ENCODE measurements around the gene DDAH1.

Gene DDAH1

DNA sequence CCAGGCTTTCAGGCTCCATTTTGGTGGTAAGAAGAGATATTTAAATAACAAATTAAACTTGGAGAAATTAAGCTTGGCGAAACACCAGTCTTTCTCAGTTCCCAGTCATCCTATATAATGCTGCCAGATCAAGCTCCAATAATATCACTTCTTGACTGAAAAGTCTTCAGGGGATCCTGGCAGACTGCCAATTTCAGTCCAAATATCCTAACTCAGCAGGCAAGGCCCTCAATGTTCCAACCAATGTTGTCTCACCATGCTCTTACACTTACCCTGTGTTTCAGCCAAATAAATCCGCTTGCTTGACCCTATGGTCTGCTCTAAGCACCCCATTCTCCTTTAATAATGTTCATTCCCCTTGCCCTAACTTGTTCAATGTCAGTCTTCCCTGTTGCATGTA, 148.6 kb downstream of the DDAH1 start:
- no peak overlapping the region for H3K4me3 ChIP-seq (ENCODE audit: low read depth, low read length)
- TF ChIP-seq, protein P1, sequence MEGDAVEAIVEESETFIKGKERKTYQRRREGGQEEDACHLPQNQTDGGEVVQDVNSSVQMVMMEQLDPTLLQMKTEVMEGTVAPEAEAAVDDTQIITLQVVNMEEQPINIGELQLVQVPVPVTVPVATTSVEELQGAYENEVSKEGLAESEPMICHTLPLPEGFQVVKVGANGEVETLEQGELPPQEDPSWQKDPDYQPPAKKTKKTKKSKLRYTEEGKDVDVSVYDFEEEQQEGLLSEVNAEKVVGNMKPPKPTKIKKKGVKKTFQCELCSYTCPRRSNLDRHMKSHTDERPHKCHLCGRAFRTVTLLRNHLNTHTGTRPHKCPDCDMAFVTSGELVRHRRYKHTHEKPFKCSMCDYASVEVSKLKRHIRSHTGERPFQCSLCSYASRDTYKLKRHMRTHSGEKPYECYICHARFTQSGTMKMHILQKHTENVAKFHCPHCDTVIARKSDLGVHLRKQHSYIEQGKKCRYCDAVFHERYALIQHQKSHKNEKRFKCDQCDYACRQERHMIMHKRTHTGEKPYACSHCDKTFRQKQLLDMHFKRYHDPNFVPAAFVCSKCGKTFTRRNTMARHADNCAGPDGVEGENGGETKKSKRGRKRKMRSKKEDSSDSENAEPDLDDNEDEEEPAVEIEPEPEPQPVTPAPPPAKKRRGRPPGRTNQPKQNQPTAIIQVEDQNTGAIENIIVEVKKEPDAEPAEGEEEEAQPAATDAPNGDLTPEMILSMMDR (IDR thresholded peaks at IDR 0.05; ENCODE audit: low read depth, low read length, missing control alignments), result no peak
- DNase-seq (ENCODE audit: low read depth), result no peak
- in situ Hi-C loops (cut with HindIII; ENCODE audit: low sequenced_read_pairs), result loop anchor here (5.0 to 25.0 kb wide), 4 partner anchors 81 to 571 kb away; partner anchors contain the start of gene ZNHIT6

DNA sequence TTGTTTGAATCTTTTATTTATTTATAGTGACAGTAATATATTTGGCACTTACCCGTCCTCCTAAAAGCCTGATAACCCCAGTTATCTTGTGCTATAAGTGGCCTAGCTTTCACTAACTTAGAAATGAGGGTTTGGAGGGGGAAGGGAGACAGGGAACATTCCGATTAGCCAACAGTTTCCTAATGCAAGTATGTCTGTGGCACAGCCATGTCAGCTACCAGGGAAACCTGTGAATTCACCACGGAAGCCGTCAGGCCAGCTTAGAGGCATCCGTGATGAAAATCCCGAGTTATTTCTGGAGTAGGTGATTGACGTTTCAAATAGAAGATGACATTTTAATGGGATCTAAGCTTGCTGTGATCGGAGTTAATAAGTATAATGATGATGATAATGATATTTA, 149.2 kb downstream of the DDAH1 start:
- TF ChIP-seq, protein P1 (IDR thresholded peaks at IDR 0.05; ENCODE audit: low read depth, low read length, missing control alignments), result no peak
- no peak for DNase-seq (ENCODE audit: low read depth)
- H3K4me3 ChIP-seq (ENCODE audit: low read depth, low read length), result no peak overlapping the region
- in situ Hi-C loops (cut with HindIII; ENCODE audit: low sequenced_read_pairs), result loop anchor here (5.0 to 25.0 kb wide), 4 partner anchors 82 to 572 kb away; partner anchors contain the start of gene ZNHIT6

DNA sequence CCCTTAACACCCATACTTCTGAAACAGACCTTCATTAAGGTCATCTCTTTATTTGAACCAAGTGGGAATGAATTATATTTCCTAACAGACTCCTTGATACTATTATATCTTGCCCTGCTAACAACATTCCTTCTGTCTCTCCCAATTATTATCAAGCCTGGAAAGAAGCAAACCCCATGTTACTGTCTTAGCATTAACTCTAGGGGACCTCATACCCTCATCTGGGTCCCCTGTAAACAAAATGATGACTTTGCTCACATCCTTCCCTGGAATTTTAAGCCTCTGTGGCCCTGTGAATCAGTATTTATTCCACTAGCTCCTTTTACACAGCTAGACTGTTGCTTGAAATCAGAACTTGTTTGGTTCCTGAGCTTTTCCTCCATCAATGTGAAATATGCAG, 150.2 kb downstream of the DDAH1 start:
- no peak for DNase-seq (ENCODE audit: low read depth)
- in situ Hi-C loops (cut with HindIII; ENCODE audit: low sequenced_read_pairs), result loop anchor here (5.0 to 25.0 kb wide), 4 partner anchors 83 to 573 kb away; partner anchors contain the start of gene ZNHIT6
- TF ChIP-seq, protein P1 (IDR thresholded peaks at IDR 0.05; ENCODE audit: low read depth, low read length, missing control alignments), result no peak
- no peak overlapping the region for H3K4me3 ChIP-seq (ENCODE audit: low read depth, low read length)

DNA sequence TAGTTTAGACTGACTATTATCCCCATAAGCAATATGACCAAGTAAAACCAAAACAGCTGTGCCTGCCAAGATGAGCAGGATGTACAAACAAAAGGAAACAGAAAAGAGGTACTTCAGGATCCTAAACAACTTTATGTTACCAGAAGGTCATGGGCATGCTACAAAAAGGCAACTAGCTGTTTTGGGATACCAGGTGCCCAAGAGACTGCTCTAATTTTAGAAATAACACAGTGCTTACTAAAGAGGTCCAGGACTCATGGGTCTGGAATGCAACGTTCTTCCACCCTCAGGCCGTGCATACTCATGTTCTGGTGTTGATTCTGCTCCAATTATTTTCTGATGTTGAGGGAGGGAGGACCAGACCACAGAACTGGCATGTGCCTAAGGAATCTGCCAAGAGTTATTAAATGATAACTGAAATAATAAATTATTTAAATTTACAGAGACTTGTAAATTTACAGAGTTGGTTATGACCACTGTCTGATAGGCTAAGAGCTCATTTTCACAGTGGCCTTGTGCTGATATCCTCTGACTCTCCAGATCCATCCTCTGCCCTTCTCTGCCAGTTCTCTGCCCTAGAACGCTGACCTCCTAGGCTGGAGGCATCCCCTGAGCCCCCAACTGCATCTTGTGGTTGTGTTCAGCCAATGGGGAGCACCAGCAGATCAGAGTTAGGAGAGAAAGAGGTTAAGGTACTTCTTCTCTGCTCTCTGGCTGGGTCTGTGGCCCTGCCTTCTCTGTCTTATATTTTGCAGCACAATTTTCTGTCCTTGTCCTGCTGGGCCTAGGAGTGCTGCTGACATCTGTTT, 150.9 kb downstream of the DDAH1 start:
- H3K4me3 ChIP-seq (ENCODE audit: low read depth, low read length), result no peak overlapping the region
- in situ Hi-C loops (cut with HindIII; ENCODE audit: low sequenced_read_pairs), result loop anchor here (10.0 to 25.0 kb wide), 3 partner anchors 248 to 573 kb away; partner anchors contain the start of gene ZNHIT6
- peak; percentile 77 for DNase-seq (ENCODE audit: low read depth)
- TF ChIP-seq, protein P1 (IDR thresholded peaks at IDR 0.05; ENCODE audit: low read depth, low read length, missing control alignments), result no peak

DNA sequence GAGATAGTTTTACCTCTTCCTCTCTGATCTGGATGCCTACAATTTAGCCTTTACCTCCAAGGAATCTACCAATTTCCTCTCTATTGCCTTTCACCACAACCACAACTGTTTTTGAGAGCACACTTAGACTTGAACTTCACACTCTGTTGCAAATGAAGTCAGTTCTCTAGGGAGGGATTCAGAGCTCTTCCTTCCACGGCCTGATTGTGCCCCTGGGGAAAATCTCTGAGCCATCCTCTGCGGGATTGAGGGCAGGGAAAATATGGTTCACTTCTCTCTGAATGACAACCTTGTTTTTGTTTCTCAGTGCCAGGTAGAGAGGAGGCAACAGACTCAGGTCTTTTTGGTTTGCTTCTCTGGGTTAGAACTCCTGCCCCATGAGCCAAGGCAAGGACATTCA, 153.1 kb downstream of the DDAH1 start:
- in situ Hi-C loops (cut with HindIII; ENCODE audit: low sequenced_read_pairs), result loop anchor here (10.0 to 25.0 kb wide), 3 partner anchors 250 to 575 kb away; partner anchors contain the start of gene ZNHIT6
- TF ChIP-seq, protein P1 (IDR thresholded peaks at IDR 0.05; ENCODE audit: low read depth, low read length, missing control alignments), result no peak
- no peak overlapping the region for H3K4me3 ChIP-seq (ENCODE audit: low read depth, low read length)
- DNase-seq (ENCODE audit: low read depth), result no peak

DNA sequence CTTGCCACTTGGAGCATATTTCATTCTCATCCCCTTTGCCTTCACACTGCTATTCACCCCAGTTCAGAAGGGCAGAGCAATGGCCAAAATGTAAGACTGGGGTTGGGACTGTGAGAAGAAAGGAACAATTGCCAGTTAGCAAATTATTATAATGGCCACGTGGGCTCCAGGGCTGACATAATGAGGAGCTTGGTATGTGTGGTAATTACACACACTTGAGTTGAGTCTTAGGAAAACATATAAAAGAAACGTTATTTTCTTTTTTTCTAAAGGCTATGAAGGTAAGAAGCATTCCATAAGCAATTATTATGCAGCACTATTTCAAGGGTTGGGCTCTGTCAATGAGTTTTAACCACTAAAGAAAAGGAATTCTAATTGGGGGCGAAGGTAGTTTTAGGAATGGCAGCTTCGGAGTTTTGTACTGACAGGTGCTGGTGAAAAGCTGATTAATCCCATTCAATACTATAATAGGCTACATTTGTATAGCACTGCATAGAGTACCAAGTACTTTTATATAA, 156.1 kb downstream of the DDAH1 start:
- DNase-seq (ENCODE audit: low read depth), result no peak
- TF ChIP-seq, protein P1 (IDR thresholded peaks at IDR 0.05; ENCODE audit: low read depth, low read length, missing control alignments), result no peak
- no peak overlapping the region for H3K4me3 ChIP-seq (ENCODE audit: low read depth, low read length)
- in situ Hi-C loops (cut with HindIII; ENCODE audit: low sequenced_read_pairs), result loop anchor here (25.0 kb wide), 2 partner anchors 253 to 578 kb away; no protein-coding TSS in a partner anchor

Measured in astrocyte of the cerebellum (primary cell).